Sigmoid colon (tissue), 4 donors: ENCODE results near the gene LDB2.

Source experiments
- CTCF ChIP-seq, 4 experiments: fragments of 450-650 bp in 3 of 4; fragments of 200-600 bp in 1 of 4; IDR thresholded peaks; one replicate each; pipeline ENCODE4 v1.5.1; 2016 to 2019; ENCODE audit warnings: antibody characterized with exemption in 4 of 4, mild to moderate bottlenecking in 3 of 4, moderate library complexity in 2 of 4
- EP300 ChIP-seq, 4 donors: sonication (generic); formaldehyde crosslinking; IDR thresholded peaks; one replicate each; pipeline ENCODE4 v1.6.1; 2017; ENCODE audit warnings: antibody characterized with exemption in 4 of 4
- POLR2AphosphoS5 ChIP-seq, 4 donors: sonication (generic); formaldehyde crosslinking; IDR thresholded peaks; one replicate each; pipeline ENCODE4 v1.6.1; 2017; ENCODE audit warnings: antibody characterized with exemption in 4 of 4

DNA sequence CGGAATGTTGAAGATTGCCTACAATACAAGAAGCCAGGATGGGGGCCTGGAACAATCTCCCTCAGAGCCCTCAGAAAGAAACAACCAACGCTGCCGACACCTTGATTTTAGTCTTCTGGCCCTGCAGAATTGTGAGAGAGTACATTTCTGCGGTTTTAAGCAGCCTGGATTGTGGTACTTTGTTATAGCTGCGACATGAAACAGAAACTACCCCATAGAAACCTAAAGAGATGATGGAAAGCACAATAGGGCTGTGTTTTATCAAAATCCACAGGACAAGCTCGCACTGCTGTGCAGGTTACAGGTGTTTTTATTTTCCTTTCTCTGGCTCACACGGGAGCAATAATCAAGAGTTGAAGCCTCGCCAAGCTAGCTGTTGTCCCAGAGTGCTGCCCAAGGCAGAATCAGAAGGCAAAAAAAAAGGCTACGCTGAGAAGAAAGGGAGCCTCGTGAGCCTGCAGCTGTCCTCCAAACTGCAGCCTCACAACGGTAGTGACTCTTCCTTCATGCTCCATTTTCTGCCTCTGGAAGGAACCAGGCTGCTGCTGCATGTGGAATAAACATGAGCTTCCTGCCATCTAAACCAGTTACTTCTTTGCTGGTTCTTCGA, 232.4 kb downstream of the LDB2 start:
- TF ChIP-seq POLR2AphosphoS5 (IDR thresholded peaks at IDR 0.05) = no peak
- no peak for TF ChIP-seq CTCF (IDR thresholded peaks at IDR 0.05)
- no peak for TF ChIP-seq EP300 (IDR thresholded peaks at IDR 0.05)
